Measurements from ENCODE around the gene RGS21. TPM values are rescaled to one million over a fixed set of nuclear protein-coding genes. Genes with fewer than 3 reads are reported as not detected.

RGS21 gene
- total and polyA plus RNA-seq, 5 donors = not detected

Other genes with a start within 250 kb of the RGS21 start
- gene RGS18, start 158.5 kb upstream of the RGS21 start, total RNA-seq = 1 to 10 TPM in 3 of 4 donors, under 1 TPM in 1; 0.53 to 2.6 (median 1.8) TPM
- 0.41 TPM for gene RGS18, start 158.5 kb upstream of the RGS21 start, polyA plus RNA-seq

Measured in right cardiac atrium (tissue), 5 donors.